Natural killer cell treated with Interleukin-12 subunit alpha and Interleukin-12 subunit beta and Interleukin-15 and Interleukin-18, amount 100 ng/mL, for 72 hours (primary cell): ENCODE measurements around the gene FBXO42. TPM values are rescaled to one million over a fixed set of nuclear protein-coding genes. Genes with fewer than 3 reads are reported as not detected.

Source experiments
- ATAC-seq, 2 donors: fragments of 150-1000 bp; cut with Tn5 transposase in 1 of 2; sonication (Bioruptor Pico), chemical (Tn5 transposase) in 1 of 2; 2 replicates each; pipeline ENCODE4 v1.10.0; 2021
- DNase-seq: peaks from one replicate; pipeline ENCODE4 v3.0.0; 2022; ENCODE audit warnings: low spot score
- H3K27ac Mint-ChIP-seq, 2 donors: 1 replicate in 1 of 2; 2 replicates in 1 of 2; pipeline ENCODE4 v1.8.0; 2022; ENCODE audit warnings: mixed read lengths in 2 of 2, mild to moderate bottlenecking in 1 of 2, moderate library complexity in 1 of 2
- H3K27me3 Mint-ChIP-seq, 2 donors: 1 replicate in 1 of 2; 2 replicates in 1 of 2; pipeline ENCODE4 v1.8.0; 2022; ENCODE audit warnings: mixed read lengths in 2 of 2
- H3K36me3 Mint-ChIP-seq: one replicate; pipeline ENCODE4 v1.8.0; 2022; ENCODE audit warnings: mixed read lengths
- H3K4me1 Mint-ChIP-seq, 2 donors: 1 replicate in 1 of 2; 2 replicates in 1 of 2; pipeline ENCODE4 v1.8.0; 2022; ENCODE audit warnings: low read depth in 2 of 2, mixed read lengths in 2 of 2, mild to moderate bottlenecking in 1 of 2
- H3K4me3 Mint-ChIP-seq: one replicate; pipeline ENCODE4 v1.8.0; 2022; ENCODE audit warnings: mixed read lengths
- H3K9me3 Mint-ChIP-seq: 2 replicates; pipeline ENCODE4 v1.8.0; 2022; ENCODE audit warnings: mixed read lengths
- total RNA-seq, 2 donors: library from RNA; stranded (reverse); gene quantifications; one replicate each; pipeline ENCODE4 v1.2.3, GENCODE V29; 2022

FBXO42 gene
- 10 to 100 TPM; 27.9 to 34.9 TPM for total RNA-seq

- Mint-ChIP-seq H3K4me1 (peaks cover 18 to 24% of the 10 kb centered on the region in 2 donors), H3K4me3 (peak within 1 kb of the TSS; percentile 91), H3K27me3 (no peaks in the 10 kb centered on the region), H3K36me3 (no peaks in the 10 kb centered on the region), H3K27ac (peak within 1 kb of the TSS; percentile 81 to 94), H3K9me3 (no peaks in the 10 kb centered on the region)
- peak; percentile 96 to 97 for ATAC-seq
- DNase-seq, result peak; percentile 93
Measured at GRCh38 chr1:16351994-16352841, at the start of gene FBXO42. Gene FBXO42, minus strand, starts transcription at chr1:16352480. Its CDS starts 37,062 bp downstream, at chr1:16315418.

GRCh38 chr1:16398371-16398953, 46.2 kb upstream of the FBXO42 start:
- no peaks in the 10 kb centered on the region for H3K36me3 Mint-ChIP-seq
- no peaks in the 10 kb centered on the region for H3K27me3 Mint-ChIP-seq
- ATAC-seq (no peak), DNase-seq (no peak)
- no peaks in the 10 kb centered on the region for H3K9me3 Mint-ChIP-seq
- H3K4me1 Mint-ChIP-seq, result peaks cover 3 to 30% of the 10 kb centered on the region in 2 donors
- no peak overlapping the region for H3K4me3 Mint-ChIP-seq
- peak overlapping the region in 1 of 2 donors; percentile 61 for H3K27ac Mint-ChIP-seq

GRCh38 chr1:16397120-16397519, 44.8 kb upstream of the FBXO42 start:
- ATAC-seq, result no peak
- H3K36me3 Mint-ChIP-seq, result no peaks in the 10 kb centered on the region
- H3K4me3 Mint-ChIP-seq, result no peak overlapping the region
- H3K27me3 Mint-ChIP-seq, result no peaks in the 10 kb centered on the region
- no peak for DNase-seq
- no peaks in the 10 kb centered on the region for H3K9me3 Mint-ChIP-seq
- H3K27ac Mint-ChIP-seq, result peak overlapping the region; percentile 35 to 72
- H3K4me1 Mint-ChIP-seq, result peaks cover 17 to 43% of the 10 kb centered on the region in 2 donors

GRCh38 chr1:16396591-16396990, 44.3 kb upstream of the FBXO42 start:
- DNase-seq (no peak), ATAC-seq (no peak)
- Mint-ChIP-seq H3K9me3 (no peaks in the 10 kb centered on the region), H3K4me1 (peaks cover 22 to 46% of the 10 kb centered on the region in 2 donors), H3K36me3 (no peaks in the 10 kb centered on the region), H3K4me3 (no peak overlapping the region), H3K27ac (peak overlapping the region; percentile 35 to 72), H3K27me3 (no peaks in the 10 kb centered on the region)

- H3K27ac Mint-ChIP-seq, result no peak overlapping the region
- H3K4me1 Mint-ChIP-seq, result peaks cover 38 to 60% of the 10 kb centered on the region in 2 donors
- no peaks in the 10 kb centered on the region for H3K36me3 Mint-ChIP-seq
- DNase-seq (no peak), ATAC-seq (no peak)
- H3K27me3 Mint-ChIP-seq, result no peaks in the 10 kb centered on the region
- H3K9me3 Mint-ChIP-seq, result no peaks in the 10 kb centered on the region
- no peak overlapping the region for H3K4me3 Mint-ChIP-seq
Measured at GRCh38 chr1:16394977-16395376, 42.7 kb upstream of the FBXO42 start.

GRCh38 chr1:16393570-16394521, 41.6 kb upstream of the FBXO42 start:
- H3K36me3 Mint-ChIP-seq, result no peaks in the 10 kb centered on the region
- peaks cover 42 to 57% of the 10 kb centered on the region in 2 donors for H3K4me1 Mint-ChIP-seq
- H3K9me3 Mint-ChIP-seq, result no peaks in the 10 kb centered on the region
- no peaks in the 10 kb centered on the region for H3K27me3 Mint-ChIP-seq
- H3K27ac Mint-ChIP-seq, result peak overlapping the region; percentile 85 to 96
- no peak for ATAC-seq
- peak overlapping the region; percentile 36 for H3K4me3 Mint-ChIP-seq
- no peak for DNase-seq

GRCh38 chr1:16392740-16393569, 40.7 kb upstream of the FBXO42 start:
- no peaks in the 10 kb centered on the region for H3K36me3 Mint-ChIP-seq

GRCh38 chr1:16391411-16391810, 39.1 kb upstream of the FBXO42 start:
- H3K27ac Mint-ChIP-seq, result peak overlapping the region; percentile 85 to 96
- no peaks in the 10 kb centered on the region for H3K27me3 Mint-ChIP-seq
- peak; percentile 69 for DNase-seq
- no peaks in the 10 kb centered on the region for H3K36me3 Mint-ChIP-seq
- H3K9me3 Mint-ChIP-seq, result no peaks in the 10 kb centered on the region
- ATAC-seq, result peak; percentile 68 to 78
- H3K4me1 Mint-ChIP-seq, result peaks cover 58 to 59% of the 10 kb centered on the region in 2 donors
- peak overlapping the region; percentile 68 for H3K4me3 Mint-ChIP-seq

More at GRCh38 chr1:16392740-16393569, 40.7 kb upstream of the FBXO42 start:
- Mint-ChIP-seq H3K27me3 (no peaks in the 10 kb centered on the region), H3K4me3 (peak overlapping the region; percentile 68), H3K4me1 (peaks cover 45 to 55% of the 10 kb centered on the region in 2 donors), H3K27ac (peak overlapping the region; percentile 85 to 96), H3K9me3 (no peaks in the 10 kb centered on the region)
- ATAC-seq (peak; percentile 54 to 74), DNase-seq (peak; percentile 68)

GRCh38 chr1:16387201-16388188, 35.2 kb upstream of the FBXO42 start:
- Mint-ChIP-seq H3K4me1 (peaks cover 70 to 78% of the 10 kb centered on the region in 2 donors), H3K4me3 (peak overlapping the region; percentile 77), H3K27me3 (no peaks in the 10 kb centered on the region), H3K9me3 (no peaks in the 10 kb centered on the region), H3K36me3 (peaks cover 4% of the 10 kb centered on the region), H3K27ac (peak overlapping the region; percentile 16 to 76)
- DNase-seq (no peak), ATAC-seq (no peak)

- H3K36me3 Mint-ChIP-seq, result peaks cover 4% of the 10 kb centered on the region
- H3K27me3 Mint-ChIP-seq, result no peaks in the 10 kb centered on the region
- peak overlapping the region; percentile 77 for H3K4me3 Mint-ChIP-seq
- DNase-seq, result no peak
- H3K27ac Mint-ChIP-seq, result peak overlapping the region; percentile 16 to 76
- ATAC-seq, result peak in 1 of 2 donors; percentile 44
- H3K4me1 Mint-ChIP-seq, result peaks cover 65 to 74% of the 10 kb centered on the region in 2 donors
- H3K9me3 Mint-ChIP-seq, result no peaks in the 10 kb centered on the region
Measured at GRCh38 chr1:16386454-16387113, 34.3 kb upstream of the FBXO42 start.

GRCh38 chr1:16385659-16386453, 33.6 kb upstream of the FBXO42 start:
- Mint-ChIP-seq H3K4me1 (peaks cover 59 to 67% of the 10 kb centered on the region in 2 donors), H3K36me3 (peaks cover 4% of the 10 kb centered on the region), H3K27ac (peak overlapping the region; percentile 16 to 76), H3K27me3 (no peaks in the 10 kb centered on the region), H3K4me3 (peak overlapping the region; percentile 77), H3K9me3 (no peaks in the 10 kb centered on the region)
- DNase-seq (no peak), ATAC-seq (peak in 1 of 2 donors; percentile 34)
